Heart left ventricle (tissue), 16 donors: Measurements from ENCODE around the gene HSH2D. TPM values are rescaled to one million over a fixed set of nuclear protein-coding genes. Genes with fewer than 3 reads are reported as not detected.

Source experiments
- ATAC-seq, 4 donors: fragments of 200-7000 bp; cut with Tn5 transposase; one replicate each; pipeline ENCODE4 v1.9.1; 2020 to 2022; ENCODE audit warnings: moderate library complexity in 4 of 4, mild to moderate bottlenecking in 3 of 4, moderate number of reproducible peaks in 1 of 4
- DNase-seq, 5 donors: peaks; one replicate each; pipeline ENCODE4 v3.0.0-alpha.2; 2020
- H3K27ac ChIP-seq, 12 donors: fragments of 200-600 bp; sonication (generic) in 4 of 12; one replicate each; pipeline versions ENCODE4 v1.5.0 to v1.8.0; 2016 to 2022; ENCODE audit warnings: mild to moderate bottlenecking in 2 of 12
- H3K27me3 ChIP-seq, 9 donors: fragments of 200-600 bp; sonication (generic) in 2 of 9; one replicate each; pipeline versions ENCODE4 v1.5.1 to v1.8.0; 2016 to 2022; ENCODE audit warnings: mild to moderate bottlenecking in 3 of 9
- H3K36me3 ChIP-seq, 9 donors: fragments of 200-600 bp; sonication (generic) in 2 of 9; one replicate each; pipeline versions ENCODE4 v1.5.0 to v1.8.0; 2018 to 2022; ENCODE audit warnings: mild to moderate bottlenecking in 2 of 9
- H3K4me1 ChIP-seq, 12 donors: fragments of 200-600 bp; sonication (generic) in 4 of 12; one replicate each; pipeline versions ENCODE4 v1.5.0 to v1.8.0; 2016 to 2022; ENCODE audit warnings: mild to moderate bottlenecking in 3 of 12
- H3K4me3 ChIP-seq, 12 donors: fragments of 200-600 bp; sonication (generic) in 4 of 12; one replicate each; pipeline versions ENCODE4 v1.5.0 to v1.8.0; 2017 to 2022; ENCODE audit warnings: mild to moderate bottlenecking in 9 of 12, moderate library complexity in 4 of 12
- H3K9me3 ChIP-seq, 12 donors: fragments of 200-600 bp; sonication (generic) in 4 of 12; one replicate each; pipeline versions ENCODE4 v1.5.0 to v1.8.0; 2016 to 2022; ENCODE audit warnings: mild to moderate bottlenecking in 1 of 12
- CTCF ChIP-seq, 12 donors: fragments of 200-600 bp; sonication (generic) in 4 of 12; IDR thresholded peaks; one replicate each; pipeline versions ENCODE4 v1.5.0 to v1.8.0; 2018 to 2022; ENCODE audit warnings: antibody characterized with exemption in 12 of 12, mild to moderate bottlenecking in 5 of 12
- POLR2A ChIP-seq, 2 donors: fragments of 450-650 bp; IDR thresholded peaks; one replicate each; pipeline ENCODE4 v1.6.1; 2017; ENCODE audit warnings: antibody characterized with exemption in 2 of 2, mild to moderate bottlenecking in 2 of 2, moderate library complexity in 2 of 2
- WGBS, 4 donors: extraction: QIAGEN DNeasy Blood & Tissue Kit in 2 of 4; methylation state at CpG; one replicate each; pipeline versions ENCODE4 v1.1.5 to v1.1.7; 2013 to 2018; 5-methylcytosine and 5-hydroxymethylcytosine counted together
- intact Hi-C, 10 donors: fragments of 100-400 bp; cut with DNase I; formaldehyde crosslinking; loops; one replicate each; pipeline versions ENCODE4 v1.11.1 to v1.14.2; 2022
- polyA plus RNA-seq, 2 donors: library from polyadenylated mRNA; stranded (reverse); fragments of 200-250 nt; gene quantifications; one replicate each; pipeline ENCODE4 v1.2.3, GENCODE V29; 2013
- total RNA-seq, 9 donors: library from RNA; depleted of rRNA in 2 of 9; stranded (reverse); fragments of >200 nt in 2 of 9; fragmentation: NEBNext Ultra II Directional in 3 of 9; extraction: Animal tissue kit (Norgen Biotek cat#: 25700) in 3 of 9; gene quantifications; one replicate each; pipeline versions ENCODE4 v1.1.0 to v1.2.4, GENCODE V29; 2016 to 2023
- donor health status: ischemic (EF 13 %, LVEDD 7.1; RV severe dilation, severe dysfunction).
- donor health status: healthy with polysubstance abuse.
- donor health status: DM: no; HTN: yes; CAD: no.
- donor health status: DM: no; HTN: no; CAD: no.
- donor health status: ischemic (EF 25% LVEDD 6.9; RV normal size, moderate dysfunction).
- donor health status: ischemic (EF 25% LVEDD 5.7; RV mildly dilated, moderate dysfunction).
- donor health status: healthy.
- donor health status: DM: yes; HTN: yes; CAD: no.
- donor health status: ischemic (EF 35%, LVEDD 5.7; RV mildly dilated, moderate dysfunction).
- donor health status: nonischemic (EF 11% LVEDD 7.7; RV severe dilation, severe dysfunction).
- donor health status: DM: yes; HTN: yes; CAD: no.
- donor health status: PGD.
- donor health status: ischemic (EF 29% LVEDD 5.4; RV normal size, mild dysfunction).
- donor health status: nonischemic (EF 23%, LVEDD 6.1; RV moderate dilation, normal function).

HSH2D gene
- total and polyA plus RNA-seq, 11 donors = 0.12 to 1.8 (median 0.30) TPM; not detected in 4

GRCh38 chr19:16127080-16127479, 16.4 kb upstream of the HSH2D start:
- no peak for TF ChIP-seq POLR2A (IDR thresholded peaks at IDR 0.05)
- no peak for TF ChIP-seq CTCF (IDR thresholded peaks at IDR 0.05)
- Histone ChIP-seq H3K4me3 (no peak overlapping the region), H3K4me1 (no peaks in the 10 kb centered on the region), H3K27me3 (no peaks in the 10 kb centered on the region), H3K36me3 (peaks cover 2 to 99% (median 85%) of the 10 kb centered on the region in 9 donors), H3K27ac (no peak overlapping the region), H3K9me3 (no peaks in the 10 kb centered on the region)
- intact Hi-C loops = no loop called here
- 83 to 92% (median 89%) methylated on average over 10 to 11 of the region's 11 CpGs for WGBS, 4 donors
- DNase-seq = no peak
- ATAC-seq = no peak

- 93 to 95% (median 94%) methylated on average over 21 of the region's 21 CpGs for WGBS, 4 donors
- Histone ChIP-seq H3K27ac (no peak overlapping the region), H3K4me1 (no peaks in the 10 kb centered on the region), H3K4me3 (no peak overlapping the region), H3K27me3 (no peaks in the 10 kb centered on the region), H3K36me3 (peaks cover 2 to 99% (median 85%) of the 10 kb centered on the region in 9 donors), H3K9me3 (no peaks in the 10 kb centered on the region)
- no peak for ATAC-seq
- intact Hi-C loops = no loop called here
- no peak for TF ChIP-seq CTCF (IDR thresholded peaks at IDR 0.05)
- no peak for TF ChIP-seq POLR2A (IDR thresholded peaks at IDR 0.05)
- no peak for DNase-seq
Measured at GRCh38 chr19:16127776-16128371, 15.6 kb upstream of the HSH2D start.

GRCh38 chr19:16131648-16132047, 11.8 kb upstream of the HSH2D start:
- Histone ChIP-seq H3K27ac (no peak overlapping the region), H3K4me1 (peaks cover 0 to 5% (median 0%) of the 10 kb centered on the region in 12 donors), H3K4me3 (no peak overlapping the region), H3K27me3 (no peaks in the 10 kb centered on the region), H3K36me3 (peaks cover 0 to 75% (median 69%) of the 10 kb centered on the region in 9 donors), H3K9me3 (no peaks in the 10 kb centered on the region)
- TF ChIP-seq CTCF (IDR thresholded peaks at IDR 0.05) = no peak
- no peak for TF ChIP-seq POLR2A (IDR thresholded peaks at IDR 0.05)
- ATAC-seq (no peak), DNase-seq (no peak)
- WGBS, 4 donors = 85 to 100% (median 97%) methylated on average over 3 of the region's 3 CpGs
- intact Hi-C loops = no loop called here

GRCh38 chr19:16133818-16134217, 9.7 kb upstream of the HSH2D start:
- WGBS, 4 donors = 94 to 97% (median 95%) methylated on average over 4 of the region's 4 CpGs
- ATAC-seq (no peak), DNase-seq (no peak)
- TF ChIP-seq CTCF (IDR thresholded peaks at IDR 0.05) (no peak), POLR2A (IDR thresholded peaks at IDR 0.05) (no peak)
- intact Hi-C loops = no loop called here
- Histone ChIP-seq H3K4me1 (peaks cover 0 to 5% (median 0%) of the 10 kb centered on the region in 12 donors), H3K9me3 (no peaks in the 10 kb centered on the region), H3K27me3 (no peaks in the 10 kb centered on the region), H3K27ac (no peak overlapping the region), H3K4me3 (no peak overlapping the region), H3K36me3 (peaks cover 0 to 54% (median 48%) of the 10 kb centered on the region in 9 donors)
